Sigmoid colon (tissue), 7 donors: ENCODE results near the gene DGKH. TPM values are rescaled to one million over a fixed set of nuclear protein-coding genes. Genes with fewer than 3 reads are reported as not detected.

Source experiments
- DNase-seq: peaks from one replicate; pipeline ENCODE4 v3.0.0-alpha.2; 2019
- H3K27ac ChIP-seq, 4 donors: fragments of 200-600 bp; sonication (generic); one replicate each; pipeline ENCODE4 v1.5.1; 2016 to 2019; ENCODE audit warnings: mild to moderate bottlenecking in 1 of 4
- H3K27me3 ChIP-seq, 3 donors: fragments of 200-600 bp; sonication (generic); one replicate each; pipeline ENCODE4 v1.5.1; 2019; ENCODE audit warnings: mild to moderate bottlenecking in 1 of 3
- H3K36me3 ChIP-seq, 4 donors: fragments of 200-600 bp; sonication (generic); one replicate each; pipeline ENCODE4 v1.5.1; 2016 to 2019
- H3K4me1 ChIP-seq, 4 donors: fragments of 200-600 bp; sonication (generic); one replicate each; pipeline ENCODE4 v1.5.1; 2017 to 2019
- H3K4me3 ChIP-seq, 4 donors: fragments of 200-600 bp; sonication (generic); one replicate each; pipeline ENCODE4 v1.5.1; 2017 to 2019; ENCODE audit warnings: mild to moderate bottlenecking in 2 of 4, moderate library complexity in 1 of 4
- H3K9me3 ChIP-seq, 4 donors: fragments of 200-600 bp in 3 of 4; sonication (generic) in 3 of 4; one replicate each; pipeline versions ENCODE4 v1.5.1 to v1.6.1; 2013 to 2019
- CTCF ChIP-seq, 4 experiments: fragments of 450-650 bp in 3 of 4; fragments of 200-600 bp in 1 of 4; IDR thresholded peaks; one replicate each; pipeline ENCODE4 v1.5.1; 2016 to 2019; ENCODE audit warnings: antibody characterized with exemption in 4 of 4, mild to moderate bottlenecking in 3 of 4, moderate library complexity in 2 of 4
- EP300 ChIP-seq, 4 donors: sonication (generic); formaldehyde crosslinking; IDR thresholded peaks; one replicate each; pipeline ENCODE4 v1.6.1; 2017; ENCODE audit warnings: antibody characterized with exemption in 4 of 4
- POLR2A ChIP-seq, 2 donors: fragments of 450-650 bp; IDR thresholded peaks; one replicate each; pipeline ENCODE4 v1.6.1; 2016; ENCODE audit warnings: antibody characterized with exemption in 2 of 2, mild to moderate bottlenecking in 2 of 2, moderate library complexity in 2 of 2
- POLR2AphosphoS5 ChIP-seq, 4 donors: sonication (generic); formaldehyde crosslinking; IDR thresholded peaks; one replicate each; pipeline ENCODE4 v1.6.1; 2017; ENCODE audit warnings: antibody characterized with exemption in 4 of 4
- WGBS, 2 donors: extraction: QIAGEN DNeasy Blood & Tissue Kit; methylation state at CpG; one replicate each; pipeline ENCODE4 v1.1.7; 2013; 5-methylcytosine and 5-hydroxymethylcytosine counted together
- intact Hi-C: fragments of 100-400 bp; cut with DNase I; formaldehyde crosslinking; loops from one replicate; pipeline ENCODE4 v1.15.1; 2023
- polyA plus RNA-seq, 3 donors: library from polyadenylated mRNA; stranded (reverse); fragments of 200-250 nt; gene quantifications; one replicate each; pipeline ENCODE4 v1.2.3, GENCODE V29; 2013
- total RNA-seq, 4 donors: library from RNA; depleted of rRNA; stranded (reverse); fragments of >200 nt; gene quantifications; one replicate each; pipeline ENCODE4 v1.1.0, GENCODE V29; 2016
- donor health status: healthy with polysubstance abuse.
- donor health status: Bipolar disorder and iron deficiency.
- donor health status: healthy.

Gene DGKH
- total and polyA plus RNA-seq, 7 donors, result 1.2 to 23.3 (median 13.9) TPM

GRCh38 chr13:42099962-42100675, 51.7 kb downstream of the DGKH start:
- DNase-seq, result no peak
- H3K4me3 ChIP-seq, result no peak overlapping the region
- intact Hi-C loops, result no loop called here
- H3K36me3 ChIP-seq, result no peaks in the 10 kb centered on the region
- no peak for TF ChIP-seq POLR2A (IDR thresholded peaks at IDR 0.05)
- no peak for TF ChIP-seq EP300 (IDR thresholded peaks at IDR 0.05)
- TF ChIP-seq CTCF (IDR thresholded peaks at IDR 0.05), result no peak
- no peak for TF ChIP-seq POLR2AphosphoS5 (IDR thresholded peaks at IDR 0.05)
- no peaks in the 10 kb centered on the region for H3K27me3 ChIP-seq
- H3K27ac ChIP-seq, result no peak overlapping the region
- 93 to 97% methylated on average over 9 of the region's 9 CpGs for WGBS, 2 donors
- H3K4me1 ChIP-seq, result peaks cover 0 to 5% (median 0%) of the 10 kb centered on the region in 4 donors
- H3K9me3 ChIP-seq, result peaks cover 0 to 4% (median 0%) of the 10 kb centered on the region in 4 donors

GRCh38 chr13:42100960-42101359, 52.5 kb downstream of the DGKH start:
- TF ChIP-seq EP300 (IDR thresholded peaks at IDR 0.05), result no peak
- TF ChIP-seq CTCF (IDR thresholded peaks at IDR 0.05), result no peak
- TF ChIP-seq POLR2A (IDR thresholded peaks at IDR 0.05), result no peak
- Histone ChIP-seq H3K9me3 (peaks cover 0 to 4% (median 0%) of the 10 kb centered on the region in 4 donors), H3K4me3 (no peak overlapping the region), H3K27me3 (no peaks in the 10 kb centered on the region), H3K27ac (no peak overlapping the region), H3K4me1 (peaks cover 0 to 5% (median under 1%) of the 10 kb centered on the region in 4 donors), H3K36me3 (no peaks in the 10 kb centered on the region)
- intact Hi-C loops, result no loop called here
- DNase-seq, result no peak
- WGBS, 2 donors, result 98% methylated on average over 3 of the region's 3 CpGs

- H3K9me3 ChIP-seq, result peaks cover 0 to 4% (median 0%) of the 10 kb centered on the region in 4 donors
- TF ChIP-seq POLR2A (IDR thresholded peaks at IDR 0.05) (no peak), EP300 (IDR thresholded peaks at IDR 0.05) (no peak), POLR2AphosphoS5 (IDR thresholded peaks at IDR 0.05) (no peak), CTCF (IDR thresholded peaks at IDR 0.05) (no peak)
- no peaks in the 10 kb centered on the region for H3K27me3 ChIP-seq
- no peak overlapping the region for H3K4me3 ChIP-seq
- peaks cover 0 to 5% (median 3%) of the 10 kb centered on the region in 4 donors for H3K4me1 ChIP-seq
- 76 to 85% methylated on average over 3 of the region's 3 CpGs for WGBS, 2 donors
- intact Hi-C loops, result no loop called here
- H3K27ac ChIP-seq, result no peak overlapping the region
- no peaks in the 10 kb centered on the region for H3K36me3 ChIP-seq
- no peak for DNase-seq
These were observed 53.6 kb downstream of the DGKH start for GRCh38 chr13:42101821-42102585.

- H3K9me3 ChIP-seq, result peaks cover 0 to 4% (median 0%) of the 10 kb centered on the region in 4 donors
- H3K27ac ChIP-seq, result no peak overlapping the region
- no peak overlapping the region for H3K4me3 ChIP-seq
- 93 to 94% methylated on average over 5 of the region's 5 CpGs for WGBS, 2 donors
- H3K27me3 ChIP-seq, result no peaks in the 10 kb centered on the region
- no peak for DNase-seq
- intact Hi-C loops, result no loop called here
- TF ChIP-seq POLR2AphosphoS5 (IDR thresholded peaks at IDR 0.05) (no peak), CTCF (IDR thresholded peaks at IDR 0.05) (no peak), EP300 (IDR thresholded peaks at IDR 0.05) (no peak), POLR2A (IDR thresholded peaks at IDR 0.05) (no peak)
- no peaks in the 10 kb centered on the region for H3K36me3 ChIP-seq
- H3K4me1 ChIP-seq, result peaks cover 0 to 5% (median 3%) of the 10 kb centered on the region in 4 donors
These were observed 54.8 kb downstream of the DGKH start for GRCh38 chr13:42102961-42103865.
